8988T (cell line): ENCODE results near the gene LSM14A.
"Not testable (repeated sequence)": the region's sequence is repeated elsewhere in the genome, so short reads cannot be mapped to it uniquely, and the experiment has no call there.

Source experiments
- DNase-seq: peaks from one replicate; pipeline ENCODE4 v3.0.0; 2011

Gene LSM14A

DNA sequence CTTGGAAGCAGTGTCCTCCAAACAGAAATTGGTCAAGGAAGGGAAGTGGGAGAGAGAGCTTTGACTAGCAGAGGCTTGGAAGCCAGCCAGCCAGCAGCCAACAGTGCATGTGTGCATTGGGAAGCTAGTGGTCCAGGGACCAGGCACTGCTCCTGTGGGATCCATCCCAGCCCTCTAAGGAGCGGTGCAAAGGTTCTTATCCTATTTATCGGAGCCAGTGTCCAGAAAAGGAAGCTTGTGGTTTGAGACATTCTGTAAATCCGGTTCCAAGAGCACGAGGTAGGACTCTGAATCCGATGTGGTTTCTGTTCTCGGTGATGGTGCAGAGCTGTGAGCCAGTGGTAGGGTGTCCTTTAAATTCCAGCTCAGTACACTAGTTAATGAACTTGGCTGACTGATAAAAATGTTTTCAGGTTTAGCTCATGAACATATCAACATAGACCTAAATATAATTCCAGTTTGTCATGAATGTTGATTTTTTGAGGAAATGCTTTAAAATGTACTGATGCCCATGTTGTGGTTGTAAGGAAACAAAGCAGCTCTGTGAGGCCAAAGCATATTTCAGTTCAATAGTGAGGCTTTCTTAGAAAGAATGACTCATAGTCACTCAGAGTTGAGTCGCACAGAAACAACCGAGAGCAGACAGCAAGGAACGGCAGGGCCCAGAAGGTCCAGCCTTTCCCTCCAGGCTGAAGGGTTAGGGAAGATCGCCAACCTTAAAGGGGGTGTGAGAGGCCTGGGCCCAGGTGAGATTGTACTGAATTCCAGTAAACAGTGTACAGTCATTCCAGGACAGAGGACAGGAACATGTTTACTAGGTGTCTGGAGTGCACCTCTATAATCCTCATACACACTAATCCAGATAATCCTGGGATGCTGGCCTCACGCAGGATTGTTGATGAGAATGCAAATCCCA, 60.5 kb downstream of the LSM14A start:
- DNase-seq, result no peak

DNA sequence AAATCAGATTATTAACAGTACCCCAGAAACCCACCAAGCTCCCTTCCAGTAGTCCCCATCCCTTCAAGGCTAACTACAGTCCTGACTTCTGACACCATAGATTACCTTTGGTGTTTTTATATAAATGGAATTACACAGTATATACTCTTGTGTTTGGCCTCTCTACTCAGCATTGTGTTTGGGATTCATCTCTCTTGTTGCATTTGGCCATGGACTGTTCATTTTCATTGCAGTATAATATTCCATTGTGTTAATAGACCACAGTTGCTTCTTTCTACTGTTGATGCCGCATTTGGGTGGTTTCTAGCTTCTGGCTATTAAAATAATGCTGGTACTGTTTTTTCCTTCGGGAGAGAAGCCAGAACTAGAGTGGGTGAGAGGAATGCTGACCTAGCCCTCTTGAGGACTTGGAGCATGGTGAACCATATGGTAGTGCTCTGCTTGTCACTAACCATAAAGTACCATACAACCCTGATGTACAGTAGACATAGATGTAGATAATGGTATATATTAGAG, 63.2 kb downstream of the LSM14A start:
- no peak for DNase-seq

DNA sequence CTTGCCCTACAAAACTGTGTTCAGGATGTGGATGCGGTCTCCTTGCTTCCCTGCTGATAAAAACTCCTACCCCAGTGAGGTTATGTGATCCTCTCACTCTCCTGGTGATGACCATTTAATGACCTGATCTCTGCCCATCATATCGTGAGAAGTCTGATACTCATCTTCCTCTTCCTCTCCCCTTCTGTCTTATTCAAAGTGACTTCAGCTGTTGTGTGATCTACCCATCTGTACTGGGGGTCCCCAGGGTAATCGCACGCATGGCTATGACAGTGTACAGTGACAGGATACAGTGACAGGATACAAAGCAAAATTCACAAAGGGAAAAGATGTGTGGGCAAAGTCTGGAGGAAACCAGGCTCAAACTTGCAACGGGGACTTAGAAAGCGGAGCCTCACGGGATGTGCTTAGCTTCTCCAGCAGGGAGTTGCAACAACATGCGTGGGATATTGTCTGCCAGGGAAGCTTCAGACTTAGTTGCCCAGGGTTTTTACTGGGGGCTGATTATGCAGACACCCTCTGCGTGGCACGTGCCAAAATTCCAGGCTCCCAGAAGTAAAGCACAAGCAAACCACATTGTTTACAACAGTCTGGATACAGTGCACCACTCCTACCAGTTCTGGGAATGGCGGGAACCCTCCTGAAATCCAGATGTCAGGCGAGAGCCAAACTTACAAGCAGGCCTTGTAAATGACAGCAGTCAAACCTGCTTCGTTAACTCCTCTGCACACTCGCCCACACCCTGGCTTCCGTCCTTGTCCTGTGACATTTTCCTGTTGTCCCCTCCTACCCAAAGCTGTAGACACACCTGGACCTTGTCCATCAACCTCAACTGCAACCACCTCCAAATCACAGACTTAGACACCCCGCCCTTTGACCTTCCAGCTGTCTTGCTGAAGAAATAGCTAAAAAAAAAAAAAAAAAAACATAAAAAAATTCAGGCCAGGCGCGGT, 64.0 kb downstream of the LSM14A start:
- no peak for DNase-seq

DNA sequence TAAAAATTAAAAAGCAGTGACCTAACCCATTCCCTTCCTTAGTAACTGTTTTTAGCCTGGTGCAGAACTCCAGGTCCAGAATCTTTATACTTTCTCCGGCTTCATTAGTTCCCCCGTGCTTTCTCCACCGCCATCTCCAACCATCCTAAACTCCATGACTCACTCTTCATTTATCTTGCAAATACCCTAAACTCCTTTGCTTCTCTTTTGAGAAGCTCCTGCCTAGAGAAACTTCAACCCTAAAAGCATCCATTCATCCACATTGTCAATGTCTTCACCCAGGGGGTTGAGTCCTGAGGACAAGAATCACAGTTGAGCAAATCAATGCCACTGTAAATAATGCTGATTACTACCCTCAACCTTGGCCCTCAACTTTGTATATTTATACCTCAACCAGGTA, 65.0 kb downstream of the LSM14A start:
- no peak for DNase-seq

DNA sequence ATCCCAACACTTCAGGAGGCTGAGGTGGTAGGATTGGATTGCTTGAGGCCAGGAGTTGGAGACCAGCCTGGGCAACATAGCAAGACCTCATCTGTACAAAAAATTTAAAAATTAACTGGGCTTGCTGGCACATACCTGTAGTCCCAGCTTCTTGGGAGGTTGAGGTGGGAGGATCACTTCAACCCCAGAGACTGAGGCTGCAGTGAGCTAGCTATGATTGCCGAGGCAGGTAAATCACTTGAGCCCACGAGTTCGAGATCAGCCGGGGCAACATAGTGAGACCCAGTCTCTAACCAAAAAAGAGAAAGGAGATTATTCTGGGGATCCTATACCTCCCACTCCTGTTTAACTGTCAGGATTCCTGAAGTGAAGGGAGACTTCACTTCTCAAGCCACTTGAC, 65.6 kb downstream of the LSM14A start:
- DNase-seq, result no peak

DNA sequence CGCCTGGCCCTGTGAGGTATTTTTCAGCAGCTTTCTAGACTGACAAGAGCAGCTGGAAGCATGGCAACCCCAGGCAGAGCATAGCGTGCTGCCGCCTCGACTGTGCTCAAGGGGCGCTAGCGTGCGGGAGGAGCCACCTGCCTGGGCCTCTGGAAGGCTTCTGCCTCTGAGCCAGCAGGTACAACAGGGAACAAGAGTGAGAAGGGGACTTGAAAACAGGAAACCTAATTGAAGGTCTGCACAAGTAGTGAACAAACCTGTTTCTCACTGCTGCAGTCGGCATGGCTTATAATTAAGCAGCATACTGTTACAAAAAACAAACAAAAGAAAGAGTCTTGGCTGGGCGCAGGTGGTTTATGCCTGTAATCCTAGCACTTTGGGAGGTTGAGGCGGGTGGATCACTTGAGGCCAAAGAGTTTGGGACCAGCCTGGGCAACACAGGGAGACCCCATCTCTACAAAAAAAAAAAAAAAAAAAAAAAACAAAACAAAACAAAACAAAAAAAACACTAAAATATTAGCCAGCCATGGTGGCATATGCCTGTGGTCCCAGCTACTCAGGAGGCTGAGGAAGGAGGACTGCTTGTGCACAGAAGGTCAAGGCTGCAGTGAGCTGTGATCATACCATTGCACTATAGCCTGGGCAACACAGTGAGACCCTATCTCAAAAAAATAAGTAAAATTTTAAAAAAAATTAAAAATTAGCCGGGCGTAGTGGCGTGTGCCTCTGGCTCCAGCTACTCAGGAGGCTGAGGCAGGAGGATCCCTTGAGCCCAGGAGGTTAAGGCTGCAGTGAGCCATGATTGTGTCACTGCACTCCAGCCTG, 69.4 kb downstream of the LSM14A start:
- DNase-seq, result peak; percentile 65

DNA sequence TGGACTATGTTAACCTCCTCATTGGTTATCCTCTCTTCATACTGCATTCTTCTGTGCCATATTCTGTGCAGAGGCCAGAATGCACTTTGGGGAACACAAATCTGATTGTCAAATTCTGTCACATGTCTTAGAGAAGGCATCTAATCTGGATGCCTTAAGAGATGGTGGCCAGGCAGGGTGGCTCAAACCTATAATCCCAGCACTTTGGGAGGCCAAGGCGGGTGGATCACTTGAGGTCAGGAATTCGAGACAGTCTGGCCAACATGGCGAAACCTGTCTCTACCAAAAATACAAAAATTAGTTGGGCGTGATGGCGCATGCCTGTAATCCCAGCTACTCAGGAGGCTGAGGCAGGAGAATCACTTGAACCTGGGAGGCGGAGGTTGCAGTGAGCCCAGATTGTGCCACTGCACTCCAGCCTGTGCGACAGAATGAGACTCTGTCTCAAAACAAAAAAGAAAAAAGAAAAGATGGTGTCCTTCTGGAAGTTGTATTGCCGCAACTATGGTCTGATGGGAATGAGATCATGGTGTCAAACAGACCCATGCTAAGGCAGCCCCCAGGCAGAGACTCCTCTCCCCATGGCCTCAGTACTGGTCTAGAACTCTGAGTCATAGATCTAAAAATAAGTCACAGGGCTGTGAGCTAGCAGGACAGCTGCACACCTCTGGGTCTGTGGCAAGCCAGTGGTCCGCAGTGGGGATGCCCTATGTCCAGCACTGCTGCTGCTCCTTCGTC, 71.0 kb downstream of the LSM14A start:
- DNase-seq, result not testable (repeated sequence)

DNA sequence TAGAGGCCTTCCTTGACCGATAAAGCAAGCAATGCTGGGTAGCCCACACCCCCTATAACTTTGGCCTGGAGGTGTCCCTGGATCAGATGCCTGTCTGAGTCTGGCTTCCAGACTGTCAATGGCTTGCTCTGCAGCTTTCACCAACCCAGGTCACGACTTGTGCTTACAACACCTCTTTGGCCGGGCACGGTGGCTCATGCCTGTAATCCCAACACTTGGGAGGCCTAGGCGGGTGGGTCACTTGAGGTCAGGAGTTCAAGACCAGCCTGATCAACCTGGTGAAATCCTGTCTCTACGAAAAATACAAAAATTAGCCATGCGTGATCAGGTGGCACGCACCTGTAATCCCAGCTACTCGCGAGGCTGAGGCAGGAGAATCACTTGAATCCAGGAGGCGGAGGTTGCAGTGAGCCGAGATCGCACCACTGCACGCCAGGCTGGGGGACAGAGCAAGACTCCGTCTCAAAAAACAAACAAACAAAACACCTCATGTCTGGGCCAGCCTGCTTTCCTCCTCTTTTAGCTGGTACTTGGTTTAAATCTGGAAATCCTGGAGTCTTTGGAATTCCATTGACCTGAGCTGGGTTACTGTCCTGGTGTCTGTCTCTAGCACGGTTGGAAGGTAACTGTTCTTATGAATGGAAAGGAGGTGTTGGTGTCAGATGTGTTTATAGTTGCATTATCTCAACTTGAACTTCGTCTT, 71.7 kb downstream of the LSM14A start:
- DNase-seq, result no peak

DNA sequence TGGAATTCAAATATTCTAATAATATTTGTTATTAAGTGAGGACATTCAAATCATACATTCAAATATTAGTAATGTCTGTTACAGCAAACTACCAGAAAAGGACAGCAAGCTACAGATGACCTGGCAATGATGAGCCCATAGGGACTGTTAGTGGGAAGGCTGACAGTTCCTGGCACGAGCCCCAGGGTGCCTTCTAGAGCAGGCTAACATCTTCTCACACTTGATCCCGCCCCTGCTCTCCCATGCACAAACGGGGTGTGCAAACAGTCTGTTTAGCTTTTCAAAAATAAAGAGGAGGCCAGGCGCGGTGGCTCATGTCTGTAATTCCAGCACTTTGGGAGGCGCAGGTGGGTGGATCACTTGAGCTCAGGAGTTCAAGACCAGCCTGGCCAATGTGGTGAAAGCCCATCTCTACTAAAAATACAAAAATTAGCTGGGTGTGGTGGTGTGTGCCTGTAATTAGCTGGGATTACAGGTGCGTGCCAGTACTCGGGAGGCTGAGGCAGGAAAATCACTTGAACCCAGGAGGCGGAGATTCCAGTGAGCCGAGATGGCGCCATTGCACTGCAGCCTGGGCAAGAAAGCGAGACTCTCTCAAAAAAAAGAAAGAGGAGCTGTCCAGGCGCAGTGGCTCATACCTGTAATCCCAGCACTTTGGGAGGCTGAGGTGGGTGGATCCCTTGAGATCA, 72.5 kb downstream of the LSM14A start:
- no peak for DNase-seq

DNA sequence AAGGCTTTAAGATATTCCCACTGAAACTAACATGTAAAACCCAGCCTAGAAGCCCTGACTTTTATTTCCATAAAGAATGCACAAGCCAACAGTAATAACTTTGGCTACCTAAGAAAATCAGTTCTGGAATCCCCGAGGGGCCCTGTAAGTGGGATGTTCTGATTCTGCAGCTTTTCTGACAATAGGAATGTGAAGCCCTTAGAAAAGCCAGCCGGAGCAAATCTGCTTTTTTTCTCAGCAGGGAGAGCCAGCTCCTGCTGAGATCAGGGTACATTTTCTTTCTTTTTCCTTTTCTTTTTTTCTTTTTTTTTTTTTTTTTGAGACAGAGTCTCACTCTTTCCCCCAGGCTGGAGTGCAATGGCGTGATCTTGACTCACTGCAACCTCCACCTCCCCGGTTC, 74.0 kb downstream of the LSM14A start:
- no peak for DNase-seq

DNA sequence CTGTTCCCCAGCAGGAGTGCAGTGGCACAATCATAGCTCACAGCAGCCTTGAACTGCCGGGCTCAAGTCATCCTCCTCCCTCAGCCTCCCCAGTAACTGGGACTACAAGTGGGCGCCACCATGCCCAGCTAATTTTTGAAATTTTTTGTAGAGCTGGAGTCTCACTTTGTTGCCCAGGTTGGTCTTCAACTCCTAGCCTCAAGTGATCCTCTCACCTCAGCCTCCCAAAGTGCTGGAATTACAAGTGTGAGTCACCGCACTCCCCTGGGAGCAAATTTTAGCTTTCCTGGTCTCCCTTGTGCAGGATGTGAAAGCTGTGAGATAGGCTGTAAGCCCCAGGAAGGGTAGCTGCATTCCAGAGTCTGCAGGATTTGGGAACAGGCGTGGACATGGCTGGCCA, 76.6 kb downstream of the LSM14A start:
- DNase-seq, result no peak

DNA sequence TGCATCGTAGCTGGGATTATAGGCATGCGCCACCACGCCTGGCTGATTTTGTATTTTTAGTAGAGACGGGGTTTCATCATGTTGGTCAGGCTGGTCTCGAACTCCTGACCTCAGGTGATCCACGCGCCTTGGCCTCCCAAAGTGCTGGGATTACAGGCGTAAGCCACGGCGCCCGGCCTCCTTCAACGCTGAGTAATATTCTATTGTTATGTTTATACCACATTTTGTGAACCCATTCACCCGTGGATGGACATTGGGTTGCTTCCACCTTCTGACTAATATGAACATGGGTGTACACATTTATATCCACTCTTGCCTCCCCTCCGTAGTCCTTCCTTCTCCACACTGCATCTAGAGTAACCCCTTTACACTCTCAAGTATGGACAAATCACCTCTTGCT, 80.9 kb downstream of the LSM14A start:
- DNase-seq, result not testable (repeated sequence)

DNA sequence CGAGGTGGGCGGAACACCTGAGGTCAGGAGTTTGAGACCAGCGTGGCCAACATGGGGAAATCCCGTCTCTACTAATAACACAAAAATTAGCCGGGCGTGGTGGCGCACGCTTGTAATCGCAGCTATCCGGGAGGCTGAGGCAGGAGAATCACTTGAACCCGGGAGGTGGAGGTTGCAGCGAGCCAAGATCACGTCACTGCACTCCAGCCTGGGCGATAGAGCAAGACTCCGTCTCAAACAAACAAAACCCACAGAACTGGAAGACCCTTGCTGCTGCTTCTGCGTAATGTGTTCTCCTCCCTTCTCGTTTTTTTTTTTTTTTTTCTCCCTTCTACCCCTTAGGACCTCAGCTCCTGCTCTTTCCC, 81.4 kb downstream of the LSM14A start:
- DNase-seq, result not testable (repeated sequence)

DNA sequence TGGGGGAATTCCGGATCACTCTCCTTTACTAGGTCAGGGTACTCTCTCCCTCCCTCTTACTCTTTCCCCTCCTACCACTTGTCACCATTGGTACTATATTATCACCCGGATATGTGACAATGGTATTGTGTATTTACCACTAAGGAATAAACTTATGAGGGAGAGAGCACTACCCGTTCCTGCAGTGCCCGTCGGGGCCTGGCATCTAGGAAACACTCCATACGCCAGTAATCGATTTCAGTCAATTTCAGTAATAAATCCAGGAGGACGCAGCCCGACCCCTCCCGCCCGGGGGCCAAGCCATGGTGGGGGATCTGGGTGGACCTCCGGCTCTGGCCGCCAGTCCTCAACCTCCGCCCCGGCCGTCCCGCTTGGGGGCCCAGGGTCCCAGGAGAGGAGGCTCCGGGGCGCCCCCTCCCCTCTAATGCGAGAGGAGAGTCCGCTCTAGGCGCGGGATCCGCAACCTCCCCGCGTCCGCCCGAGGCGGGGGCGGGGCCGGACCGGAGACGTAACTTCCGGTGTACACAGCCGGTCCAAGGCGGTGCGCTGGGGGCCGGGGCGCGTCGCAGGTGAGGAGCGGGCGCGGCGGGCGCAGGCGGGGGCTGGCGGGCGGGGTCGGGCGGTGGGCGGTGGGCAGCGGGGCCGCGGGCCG, 81.9 kb downstream of the LSM14A start, which contains the start of gene GARRE1:
Gene GARRE1 (plus strand): TSS at position 509 of the 652 bp plus-strand sequence. CDS start 45,920 bp downstream, outside the sequence.
- DNase-seq, result peak; percentile 94

DNA sequence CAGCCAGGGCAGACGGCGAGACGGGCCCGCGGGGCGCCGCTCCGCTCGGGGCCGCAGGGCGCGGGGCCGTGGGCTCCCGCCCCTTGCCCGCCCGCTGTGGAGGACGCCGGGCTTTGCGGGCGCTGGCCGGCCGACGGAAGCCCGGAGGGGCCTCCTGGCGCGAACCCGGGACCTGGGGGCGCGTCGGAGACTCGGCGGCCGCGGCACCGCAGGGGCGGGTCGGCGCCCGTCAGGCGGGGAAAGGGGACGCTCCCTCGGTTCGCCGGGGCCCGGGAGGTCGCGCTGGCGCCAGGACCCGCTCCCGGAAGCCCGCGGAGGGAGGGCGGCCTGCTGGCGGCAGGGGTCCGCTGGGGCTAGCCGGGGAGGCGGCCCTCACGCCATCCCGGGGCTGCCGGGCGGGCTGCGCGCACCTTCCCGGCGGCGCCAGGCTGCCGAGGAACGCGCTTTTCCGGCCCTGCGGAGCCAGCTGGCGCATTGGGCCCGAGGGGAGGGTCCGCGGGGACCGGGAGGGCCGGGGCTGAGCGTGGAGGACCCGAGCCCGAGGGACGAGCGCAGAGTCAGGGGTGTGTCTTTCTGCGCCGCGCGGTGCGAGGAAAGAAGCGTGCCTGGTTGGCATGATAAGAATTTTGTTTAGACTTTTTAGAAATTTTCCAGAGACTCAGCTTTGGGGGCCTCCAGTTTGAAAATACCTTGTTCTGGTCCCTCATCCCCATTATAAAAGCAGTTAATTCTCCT, 82.6 kb downstream of the LSM14A start:
- DNase-seq, result peak; percentile 66

DNA sequence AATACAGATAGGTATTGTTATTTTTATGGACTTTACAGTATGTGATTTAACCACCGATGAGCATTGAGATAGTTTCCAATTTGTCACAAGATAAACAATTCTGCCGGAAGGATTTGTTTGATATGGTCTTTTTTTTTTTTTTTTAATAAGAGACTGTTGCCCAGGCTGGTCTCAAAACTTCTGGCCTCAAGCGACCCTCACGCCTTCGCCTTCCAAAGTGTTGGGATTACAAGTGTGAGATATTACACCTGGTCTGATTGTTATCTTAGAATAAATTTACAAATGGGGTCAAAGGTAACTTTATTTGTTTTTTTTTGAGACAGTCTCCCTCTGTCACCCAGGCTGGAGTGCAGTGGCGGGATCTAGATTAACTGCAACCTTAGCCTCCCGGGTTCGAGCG, 83.2 kb downstream of the LSM14A start:
- no peak for DNase-seq

DNA sequence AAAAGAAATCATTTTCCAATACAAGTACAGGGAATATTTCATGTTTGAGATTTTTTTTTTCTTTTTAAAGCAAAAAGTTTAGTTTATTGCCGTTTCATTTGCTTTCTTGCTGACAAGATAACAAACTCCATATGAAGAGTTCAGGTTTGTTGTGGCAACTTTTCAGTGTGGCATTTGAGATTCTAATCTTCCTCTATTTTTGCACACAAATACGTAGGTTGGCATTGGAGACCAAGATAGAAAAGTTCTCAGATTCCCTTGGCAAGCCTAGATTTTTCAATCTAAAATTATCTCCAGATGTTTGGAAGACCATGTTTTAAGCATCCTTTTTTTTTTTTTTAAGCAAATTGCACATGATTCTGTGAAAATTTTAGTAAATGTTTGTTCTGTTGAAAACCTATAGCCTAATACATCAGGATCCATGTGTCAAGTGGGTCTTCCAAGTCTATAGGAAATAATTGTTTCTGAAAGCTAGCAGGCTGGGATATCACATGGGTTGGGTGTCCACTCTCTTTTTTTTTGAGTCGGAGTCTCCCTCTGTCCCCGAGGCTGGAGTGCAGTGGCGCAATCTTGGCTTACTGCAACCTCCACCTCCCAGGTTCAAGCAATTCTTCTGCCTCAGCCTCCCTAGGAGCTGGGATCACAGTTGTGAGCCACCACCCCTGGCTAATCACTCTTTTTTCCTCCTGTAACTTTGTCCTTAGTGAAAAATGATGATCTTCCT, 84.7 kb downstream of the LSM14A start:
- no peak for DNase-seq

DNA sequence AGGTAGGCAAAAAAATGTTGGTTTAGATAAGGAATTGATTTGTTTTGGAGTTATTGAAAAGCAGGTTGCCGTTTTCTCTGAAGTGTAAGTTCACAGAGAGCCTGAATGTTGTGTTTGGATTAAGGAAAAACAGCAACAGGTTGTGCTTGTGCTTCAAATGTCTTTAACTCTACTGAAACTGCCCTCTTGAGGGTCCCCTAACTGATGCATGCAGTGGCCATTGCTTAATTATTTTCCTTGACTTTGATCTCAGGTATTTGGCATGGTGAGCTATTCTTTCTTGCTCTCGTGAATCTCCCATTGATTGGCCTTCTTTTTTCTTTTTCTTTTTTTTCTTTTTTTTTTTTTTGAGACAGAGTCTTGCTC, 85.2 kb downstream of the LSM14A start:
- DNase-seq, result no peak
